ENCODE measurements around the gene SELENOS. TPM values are rescaled to one million over a fixed set of nuclear protein-coding genes. Genes with fewer than 3 reads are reported as not detected.

Gene SELENOS
- total and polyA plus RNA-seq, 9 of the 15 experiments (the other 6 are each of a cell fraction or from before 2014, with no cell fraction given): 24.9 to 57.4 (median 47.9) TPM

DNA sequence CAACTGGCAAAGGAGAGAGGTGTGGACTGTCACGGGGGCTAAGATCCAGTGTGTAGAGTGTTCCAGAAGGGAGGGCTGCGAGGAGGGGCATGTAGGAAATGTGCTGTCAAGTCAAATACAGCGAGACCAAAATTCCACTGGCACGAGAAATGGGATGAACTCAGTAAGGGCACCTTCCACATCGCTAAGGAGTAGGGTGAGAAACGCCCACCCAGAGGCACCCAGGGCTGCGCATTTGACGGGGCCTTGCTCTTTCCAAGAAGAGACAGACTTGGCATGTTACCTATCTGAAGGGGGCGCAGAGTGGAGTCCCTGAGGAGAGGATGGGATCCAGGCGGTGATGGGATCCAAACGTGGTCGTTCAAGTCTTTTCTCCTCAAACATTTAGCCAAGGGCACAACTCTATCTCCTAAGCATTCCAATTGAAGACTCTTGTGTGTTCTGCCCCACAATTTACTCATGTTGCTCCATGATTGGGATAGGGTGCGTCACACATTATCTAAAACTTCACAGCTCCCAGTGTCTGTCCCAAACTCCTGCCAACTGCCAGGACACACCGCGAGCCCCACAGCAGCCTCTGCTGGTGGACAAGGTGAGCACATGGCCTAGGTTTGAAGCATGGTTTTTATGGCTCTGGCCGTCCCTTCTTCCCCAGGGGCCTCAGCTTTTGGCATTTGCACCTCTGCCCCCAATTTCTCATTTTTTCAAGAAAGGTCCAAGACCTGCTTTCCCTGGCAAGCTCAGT, 7.6 kb downstream of the SELENOS start (continued):
- TF ChIP-seq, protein P1, sequence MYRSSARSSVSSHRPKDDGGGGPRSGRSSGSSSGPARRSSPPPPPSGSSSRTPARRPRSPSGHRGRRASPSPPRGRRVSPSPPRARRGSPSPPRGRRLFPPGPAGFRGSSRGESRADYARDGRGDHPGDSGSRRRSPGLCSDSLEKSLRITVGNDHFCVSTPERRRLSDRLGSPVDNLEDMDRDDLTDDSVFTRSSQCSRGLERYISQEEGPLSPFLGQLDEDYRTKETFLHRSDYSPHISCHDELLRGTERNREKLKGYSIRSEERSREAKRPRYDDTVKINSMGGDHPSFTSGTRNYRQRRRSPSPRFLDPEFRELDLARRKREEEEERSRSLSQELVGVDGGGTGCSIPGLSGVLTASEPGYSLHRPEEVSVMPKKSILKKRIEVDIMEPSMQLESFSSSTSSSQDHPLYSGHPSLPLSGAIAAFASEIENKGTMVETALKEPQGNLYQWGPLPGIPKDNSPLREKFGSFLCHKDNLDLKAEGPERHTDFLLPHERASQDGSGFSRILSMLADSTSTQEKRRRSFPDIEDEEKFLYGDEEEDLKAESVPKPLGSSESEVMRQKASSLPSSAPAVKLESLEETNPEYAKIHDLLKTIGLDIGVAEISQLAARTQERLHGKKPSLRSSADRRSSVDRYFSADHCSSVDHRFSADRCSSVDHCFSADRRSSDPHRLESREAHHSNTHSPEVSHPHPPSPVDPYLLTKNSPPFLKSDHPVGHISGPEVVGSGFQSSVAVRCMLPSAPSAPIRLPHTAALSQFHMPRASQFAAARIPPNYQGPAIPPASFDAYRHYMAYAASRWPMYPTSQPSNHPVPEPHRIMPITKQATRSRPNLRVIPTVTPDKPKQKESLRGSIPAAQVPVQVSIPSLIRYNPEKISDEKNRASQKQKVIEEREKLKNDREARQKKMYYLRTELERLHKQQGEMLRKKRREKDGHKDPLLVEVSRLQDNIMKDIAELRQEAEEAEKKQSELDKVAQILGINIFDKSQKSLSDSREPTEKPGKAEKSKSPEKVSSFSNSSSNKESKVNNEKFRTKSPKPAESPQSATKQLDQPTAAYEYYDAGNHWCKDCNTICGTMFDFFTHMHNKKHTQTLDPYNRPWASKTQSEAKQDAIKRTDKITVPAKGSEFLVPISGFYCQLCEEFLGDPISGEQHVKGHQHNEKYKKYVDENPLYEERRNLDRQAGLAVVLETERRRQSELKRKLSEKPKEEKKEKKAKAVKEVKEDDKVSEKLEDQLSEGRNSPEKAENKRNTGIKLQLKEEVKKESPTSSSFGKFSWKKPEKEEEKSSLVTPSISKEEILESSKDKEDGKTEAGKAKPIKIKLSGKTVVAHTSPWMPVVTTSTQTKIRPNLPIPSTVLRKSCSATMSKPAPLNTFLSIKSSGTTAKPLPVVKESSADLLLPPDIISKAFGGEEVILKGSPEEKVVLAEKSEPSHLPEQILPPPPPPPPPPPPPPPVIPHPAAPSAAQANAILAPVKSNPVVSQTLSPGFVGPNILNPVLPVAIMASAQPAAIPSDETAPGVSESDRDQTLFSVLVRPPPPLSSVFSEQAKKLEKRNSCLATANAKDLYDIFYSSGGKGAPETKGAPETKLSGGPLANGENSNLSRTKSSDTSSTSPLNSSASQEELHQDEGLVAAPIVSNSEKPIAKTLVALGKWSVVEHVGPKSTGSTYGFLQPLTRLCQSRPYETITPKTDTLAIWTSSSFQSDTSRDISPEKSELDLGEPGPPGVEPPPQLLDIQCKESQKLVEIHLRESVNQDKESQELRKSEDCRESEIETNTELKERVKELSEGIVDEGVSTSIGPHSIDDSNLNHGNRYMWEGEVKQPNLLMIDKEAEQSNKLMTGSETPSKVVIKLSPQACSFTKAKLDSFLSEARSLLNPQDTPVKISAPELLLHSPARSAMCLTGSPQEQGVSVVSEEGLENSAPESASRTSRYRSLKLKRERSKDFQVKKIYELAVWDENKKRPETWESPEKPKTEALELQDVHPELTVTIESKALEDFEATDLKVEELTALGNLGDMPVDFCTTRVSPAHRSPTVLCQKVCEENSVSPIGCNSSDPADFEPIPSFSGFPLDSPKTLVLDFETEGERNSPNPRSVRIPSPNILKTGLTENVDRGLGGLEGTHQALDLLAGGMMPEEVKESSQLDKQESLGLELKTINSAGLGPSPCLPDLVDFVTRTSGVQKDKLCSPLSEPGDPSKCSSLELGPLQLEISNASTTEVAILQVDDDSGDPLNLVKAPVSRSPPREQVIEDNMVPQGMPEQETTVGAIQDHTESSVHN (IDR thresholded peaks at IDR 0.05; ENCODE audit: borderline replicate concordance in 1 of 2, low read depth in 1 of 2): no peak
- TF ChIP-seq, protein P2, sequence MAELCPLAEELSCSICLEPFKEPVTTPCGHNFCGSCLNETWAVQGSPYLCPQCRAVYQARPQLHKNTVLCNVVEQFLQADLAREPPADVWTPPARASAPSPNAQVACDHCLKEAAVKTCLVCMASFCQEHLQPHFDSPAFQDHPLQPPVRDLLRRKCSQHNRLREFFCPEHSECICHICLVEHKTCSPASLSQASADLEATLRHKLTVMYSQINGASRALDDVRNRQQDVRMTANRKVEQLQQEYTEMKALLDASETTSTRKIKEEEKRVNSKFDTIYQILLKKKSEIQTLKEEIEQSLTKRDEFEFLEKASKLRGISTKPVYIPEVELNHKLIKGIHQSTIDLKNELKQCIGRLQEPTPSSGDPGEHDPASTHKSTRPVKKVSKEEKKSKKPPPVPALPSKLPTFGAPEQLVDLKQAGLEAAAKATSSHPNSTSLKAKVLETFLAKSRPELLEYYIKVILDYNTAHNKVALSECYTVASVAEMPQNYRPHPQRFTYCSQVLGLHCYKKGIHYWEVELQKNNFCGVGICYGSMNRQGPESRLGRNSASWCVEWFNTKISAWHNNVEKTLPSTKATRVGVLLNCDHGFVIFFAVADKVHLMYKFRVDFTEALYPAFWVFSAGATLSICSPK (IDR thresholded peaks at IDR 0.05; ENCODE audit: borderline replicate concordance): no peak
- no peak for TF ChIP-seq TAF7 (tag; IDR thresholded peaks at IDR 0.05)
- peak; percentile 63 for TF ChIP-seq MGA (IDR thresholded peaks at IDR 0.05)

All from K562 (cell line).